ENCODE measurements around the gene BRINP3. TPM values are rescaled to one million over a fixed set of nuclear protein-coding genes. Genes with fewer than 3 reads are reported as not detected.

BRINP3 gene
- total RNA-seq, 4 donors from 2014 or later: 5.0 to 30.3 (median 14.1) TPM

GRCh38 chr1:190095596-190095995 is 382.1 kb downstream of the BRINP3 start:
- H3K9me3 ChIP-seq: no peaks in the 10 kb centered on the region
- TF ChIP-seq POLR2AphosphoS5 (IDR thresholded peaks at IDR 0.05) (no peak), CTCF (IDR thresholded peaks at IDR 0.05) (no peak), EP300 (IDR thresholded peaks at IDR 0.05; ENCODE audit: low read depth) (no peak), POLR2A (IDR thresholded peaks at IDR 0.05) (no peak)
- DNase-seq: no peak

DNA sequence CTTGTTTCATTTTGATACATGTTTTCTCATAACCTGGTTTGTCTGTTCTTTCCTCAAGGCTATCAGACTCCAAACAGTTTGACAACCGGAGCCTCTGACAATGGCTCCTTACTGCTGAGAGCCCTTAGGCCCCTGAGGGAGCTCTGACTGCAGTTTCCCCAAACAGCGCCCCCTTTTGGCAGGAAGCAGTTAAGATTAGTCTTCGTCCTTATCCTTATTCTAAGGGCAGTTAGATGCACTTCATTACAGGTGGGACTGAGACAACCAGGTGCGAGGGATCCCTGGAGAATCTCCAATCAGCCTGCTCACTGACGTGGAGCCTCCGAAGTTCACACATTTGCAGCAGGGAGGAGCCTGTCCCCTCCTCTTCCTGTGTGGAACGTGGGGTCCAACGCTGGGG is 393.1 kb downstream of the BRINP3 start:
- 67 to 75% methylated on average over 3 to 8 of the region's 8 CpGs for WGBS, 2 donors (ENCODE audit: low coverage in 1 of 2)
- Histone ChIP-seq H3K4me1 (no peaks in the 10 kb centered on the region), H3K9me3 (no peaks in the 10 kb centered on the region), H3K27me3 (no peaks in the 10 kb centered on the region), H3K27ac (no peak overlapping the region), H3K4me3 (no peak overlapping the region), H3K36me3 (no peaks in the 10 kb centered on the region)
- no peak for DNase-seq
- in situ Hi-C loops (cut with MboI; ENCODE audit: low pct_ligation_motif_present in 1 of 4, low pct_unique_long_range_greater_than_20kb in 1 of 4, low sequenced_read_pairs in 3 of 4): no loop called here
- intact Hi-C loops (cut with DNase I; ENCODE audit: low total_unique reads): no loop called here
- no peak for TF ChIP-seq POLR2AphosphoS5 (IDR thresholded peaks at IDR 0.05)
- no peak for TF ChIP-seq CTCF (IDR thresholded peaks at IDR 0.05)
- no peak for TF ChIP-seq EP300 (IDR thresholded peaks at IDR 0.05; ENCODE audit: low read depth)
- TF ChIP-seq POLR2A (IDR thresholded peaks at IDR 0.05): no peak

More at GRCh38 chr1:190095596-190095995, 382.1 kb downstream of the BRINP3 start:
- 75 to 96% methylated on average over 1 of the region's 1 CpG for WGBS, 2 donors (ENCODE audit: low coverage in 1 of 2)
- H3K27ac ChIP-seq: no peak overlapping the region
- no peaks in the 10 kb centered on the region for H3K27me3 ChIP-seq
- no peaks in the 10 kb centered on the region for H3K4me1 ChIP-seq
- H3K36me3 ChIP-seq: no peaks in the 10 kb centered on the region
- in situ Hi-C loops (cut with MboI; ENCODE audit: low pct_ligation_motif_present in 1 of 4, low pct_unique_long_range_greater_than_20kb in 1 of 4, low sequenced_read_pairs in 3 of 4): no loop called here
- H3K4me3 ChIP-seq: no peak overlapping the region
- intact Hi-C loops (cut with DNase I; ENCODE audit: low total_unique reads): no loop called here

GRCh38 chr1:190068304-190068703 is 409.4 kb downstream of the BRINP3 start:
- no peaks in the 10 kb centered on the region for H3K9me3 ChIP-seq
- in situ Hi-C loops (cut with MboI; ENCODE audit: low pct_ligation_motif_present in 1 of 4, low pct_unique_long_range_greater_than_20kb in 1 of 4, low sequenced_read_pairs in 3 of 4) (no loop called here), intact Hi-C loops (cut with DNase I; ENCODE audit: low total_unique reads) (no loop called here)
- H3K36me3 ChIP-seq: no peaks in the 10 kb centered on the region
- H3K4me3 ChIP-seq: no peak overlapping the region
- 80 to 92% methylated on average over 2 of the region's 2 CpGs for WGBS, 2 donors (ENCODE audit: low coverage in 1 of 2)
- TF ChIP-seq EP300 (IDR thresholded peaks at IDR 0.05; ENCODE audit: low read depth) (no peak), POLR2A (IDR thresholded peaks at IDR 0.05) (no peak), CTCF (IDR thresholded peaks at IDR 0.05) (no peak), POLR2AphosphoS5 (IDR thresholded peaks at IDR 0.05) (no peak)
- no peaks in the 10 kb centered on the region for H3K4me1 ChIP-seq
- no peak for DNase-seq
- no peak overlapping the region for H3K27ac ChIP-seq
- H3K27me3 ChIP-seq: no peaks in the 10 kb centered on the region

- H3K27me3 ChIP-seq: no peaks in the 10 kb centered on the region
- TF ChIP-seq EP300 (IDR thresholded peaks at IDR 0.05; ENCODE audit: low read depth) (no peak), CTCF (IDR thresholded peaks at IDR 0.05) (no peak), POLR2A (IDR thresholded peaks at IDR 0.05) (no peak), POLR2AphosphoS5 (IDR thresholded peaks at IDR 0.05) (no peak)
- H3K36me3 ChIP-seq: no peaks in the 10 kb centered on the region
- 33% methylated on average over 3 of the region's 3 CpGs; no CpG with 5 or more reads in 1 of the 2 donors for WGBS, 2 donors (ENCODE audit: low coverage in 1 of 2)
- H3K27ac ChIP-seq: no peak overlapping the region
- H3K4me1 ChIP-seq: no peaks in the 10 kb centered on the region
- no peak for DNase-seq
- H3K9me3 ChIP-seq: no peaks in the 10 kb centered on the region
- intact Hi-C loops (cut with DNase I; ENCODE audit: low total_unique reads) (no loop called here), in situ Hi-C loops (cut with MboI; ENCODE audit: low pct_ligation_motif_present in 1 of 4, low pct_unique_long_range_greater_than_20kb in 1 of 4, low sequenced_read_pairs in 3 of 4) (no loop called here)
- H3K4me3 ChIP-seq: no peak overlapping the region
Observed at GRCh38 chr1:190067592-190067991, 410.1 kb downstream of the BRINP3 start.

Data from transverse colon (tissue), 4 donors.